ENCODE measurements around the gene C1orf87. TPM values are rescaled to one million over a fixed set of nuclear protein-coding genes. Genes with fewer than 3 reads are reported as not detected.

Gene C1orf87
- polyA plus RNA-seq, 1 donor from 2014 or later = not detected

- no peak overlapping the region for H3K4me3 Mint-ChIP-seq
- H3K36me3 Mint-ChIP-seq = no peaks in the 10 kb centered on the region
- peaks cover 2% of the 10 kb centered on the region for H3K27me3 Mint-ChIP-seq
- H3K27ac Mint-ChIP-seq = no peak overlapping the region
- H3K9me3 Mint-ChIP-seq = peaks cover 0 to 2% (median 0%) of the 10 kb centered on the region in 3 donors
- H3K4me1 Mint-ChIP-seq = no peaks in the 10 kb centered on the region
Observed at GRCh38 chr1:60036856-60037460, 36.6 kb downstream of the C1orf87 start.

- Mint-ChIP-seq H3K4me3 (peak overlapping the region in 1 of 4 donors; percentile 18), H3K4me1 (no peaks in the 10 kb centered on the region), H3K36me3 (no peaks in the 10 kb centered on the region), H3K27ac (no peak overlapping the region), H3K27me3 (peaks cover 2% of the 10 kb centered on the region), H3K9me3 (peaks cover 0 to 3% (median 0%) of the 10 kb centered on the region in 3 donors)
Observed at GRCh38 chr1:60035921-60036320, 37.6 kb downstream of the C1orf87 start.

GRCh38 chr1:60034999-60035398 lies 38.6 kb downstream of the C1orf87 start:
- no peaks in the 10 kb centered on the region for H3K36me3 Mint-ChIP-seq
- H3K4me1 Mint-ChIP-seq = no peaks in the 10 kb centered on the region
- peaks cover 0 to 3% (median 0%) of the 10 kb centered on the region in 3 donors for H3K9me3 Mint-ChIP-seq
- H3K4me3 Mint-ChIP-seq = no peak overlapping the region
- peak overlapping the region in 1 of 3 donors; percentile 3 for H3K27ac Mint-ChIP-seq
- H3K27me3 Mint-ChIP-seq = peaks cover 4% of the 10 kb centered on the region

- Mint-ChIP-seq H3K4me1 (no peaks in the 10 kb centered on the region), H3K27me3 (peaks cover 9% of the 10 kb centered on the region), H3K36me3 (no peaks in the 10 kb centered on the region), H3K4me3 (no peak overlapping the region), H3K27ac (no peak overlapping the region), H3K9me3 (peaks cover 0 to 3% (median 0%) of the 10 kb centered on the region in 3 donors)
Observed at GRCh38 chr1:60033066-60033465, 40.5 kb downstream of the C1orf87 start.

- Mint-ChIP-seq H3K36me3 (no peaks in the 10 kb centered on the region), H3K9me3 (peaks cover 0 to 3% (median 0%) of the 10 kb centered on the region in 3 donors), H3K4me1 (no peaks in the 10 kb centered on the region), H3K27ac (no peak overlapping the region), H3K4me3 (no peak overlapping the region), H3K27me3 (peaks cover 9% of the 10 kb centered on the region)
Observed at GRCh38 chr1:60031146-60031545, 42.4 kb downstream of the C1orf87 start.

- Mint-ChIP-seq H3K4me3 (no peak overlapping the region), H3K9me3 (peaks cover 0 to 3% (median 2%) of the 10 kb centered on the region in 3 donors), H3K27ac (no peak overlapping the region), H3K27me3 (peaks cover 9% of the 10 kb centered on the region), H3K4me1 (no peaks in the 10 kb centered on the region), H3K36me3 (no peaks in the 10 kb centered on the region)
Observed at GRCh38 chr1:60025552-60025951, 48.0 kb downstream of the C1orf87 start.

GRCh38 chr1:60017508-60018205 lies 55.9 kb downstream of the C1orf87 start:
- Mint-ChIP-seq H3K4me1 (no peaks in the 10 kb centered on the region), H3K27ac (no peak overlapping the region), H3K36me3 (no peaks in the 10 kb centered on the region)

GRCh38 chr1:60010690-60011089 lies 62.9 kb downstream of the C1orf87 start:
- Mint-ChIP-seq H3K27ac (no peak overlapping the region), H3K9me3 (no peaks in the 10 kb centered on the region), H3K27me3 (peaks cover 12% of the 10 kb centered on the region), H3K4me3 (no peak overlapping the region), H3K36me3 (no peaks in the 10 kb centered on the region), H3K4me1 (no peaks in the 10 kb centered on the region)

More at GRCh38 chr1:60017508-60018205, 55.9 kb downstream of the C1orf87 start:
- peaks cover 0 to 9% (median 3%) of the 10 kb centered on the region in 3 donors for H3K9me3 Mint-ChIP-seq
- peaks cover 10% of the 10 kb centered on the region for H3K27me3 Mint-ChIP-seq
- H3K4me3 Mint-ChIP-seq = no peak overlapping the region

GRCh38 chr1:60008500-60008899 lies 65.1 kb downstream of the C1orf87 start:
- Mint-ChIP-seq H3K27me3 (peaks cover 9% of the 10 kb centered on the region), H3K27ac (no peak overlapping the region), H3K4me3 (no peak overlapping the region)

GRCh38 chr1:60000625-60001024 lies 72.9 kb downstream of the C1orf87 start:
- Mint-ChIP-seq H3K36me3 (no peaks in the 10 kb centered on the region), H3K4me1 (no peaks in the 10 kb centered on the region), H3K9me3 (no peaks in the 10 kb centered on the region), H3K4me3 (no peak overlapping the region), H3K27ac (no peak overlapping the region), H3K27me3 (peaks cover 3% of the 10 kb centered on the region)

More at GRCh38 chr1:60008500-60008899, 65.1 kb downstream of the C1orf87 start:
- Mint-ChIP-seq H3K36me3 (no peaks in the 10 kb centered on the region), H3K9me3 (no peaks in the 10 kb centered on the region), H3K4me1 (no peaks in the 10 kb centered on the region)

- no peaks in the 10 kb centered on the region for H3K36me3 Mint-ChIP-seq
- H3K27ac Mint-ChIP-seq = peak overlapping the region in 1 of 3 donors; percentile 3
- no peaks in the 10 kb centered on the region for H3K9me3 Mint-ChIP-seq
- peaks cover 3% of the 10 kb centered on the region for H3K27me3 Mint-ChIP-seq
- H3K4me3 Mint-ChIP-seq = no peak overlapping the region
- no peaks in the 10 kb centered on the region for H3K4me1 Mint-ChIP-seq
Observed at GRCh38 chr1:59999746-60000145, 73.8 kb downstream of the C1orf87 start.

GRCh38 chr1:59999006-59999405 lies 74.6 kb downstream of the C1orf87 start:
- peaks cover 3% of the 10 kb centered on the region for H3K27me3 Mint-ChIP-seq

GRCh38 chr1:59997479-59998115 lies 76.0 kb downstream of the C1orf87 start:
- peaks cover 3% of the 10 kb centered on the region for H3K27me3 Mint-ChIP-seq
- no peak overlapping the region for H3K27ac Mint-ChIP-seq
- H3K4me3 Mint-ChIP-seq = no peak overlapping the region

More at GRCh38 chr1:59999006-59999405, 74.6 kb downstream of the C1orf87 start:
- Mint-ChIP-seq H3K36me3 (no peaks in the 10 kb centered on the region), H3K4me3 (no peak overlapping the region), H3K9me3 (no peaks in the 10 kb centered on the region), H3K4me1 (no peaks in the 10 kb centered on the region), H3K27ac (no peak overlapping the region)

GRCh38 chr1:59994302-59995198 lies 79.0 kb downstream of the C1orf87 start:
- Mint-ChIP-seq H3K4me1 (no peaks in the 10 kb centered on the region), H3K27me3 (no peaks in the 10 kb centered on the region), H3K27ac (no peak overlapping the region), H3K36me3 (no peaks in the 10 kb centered on the region), H3K4me3 (no peak overlapping the region), H3K9me3 (no peaks in the 10 kb centered on the region)

More at GRCh38 chr1:59997479-59998115, 76.0 kb downstream of the C1orf87 start:
- Mint-ChIP-seq H3K36me3 (no peaks in the 10 kb centered on the region), H3K4me1 (no peaks in the 10 kb centered on the region), H3K9me3 (no peaks in the 10 kb centered on the region)
